Bronchial epithelial cell (primary cell): Measurements from ENCODE around the gene TXNRD1. TPM values are rescaled to one million over a fixed set of nuclear protein-coding genes. Genes with fewer than 3 reads are reported as not detected.

ENCODE experiments used
- DNase-seq: peaks from one replicate; pipeline ENCODE4 v3.0.0-alpha.2; 2010; ENCODE audit warnings: low read depth
- FAIRE-seq: peaks from 2 replicates; lab custom pipeline; 2011; peaks lifted over from hg19 to GRCh38; lab: Jason Lieb, UNC
- H3K27me3 ChIP-seq: 2 replicates; pipeline ENCODE4 v1.5.1; 2011; ENCODE audit warnings: low read length; ENCODE audit not compliant: control insufficient read depth, insufficient read depth
- H3K36me3 ChIP-seq: 2 replicates; pipeline ENCODE4 v1.5.1; 2011; ENCODE audit warnings: low read length; ENCODE audit not compliant: control insufficient read depth, insufficient read depth
- H3K4me3 ChIP-seq: 2 replicates; pipeline ENCODE4 v1.5.1; 2011; ENCODE audit warnings: mild to moderate bottlenecking, low read depth, low read length, control low read depth
- CTCF ChIP-seq: IDR thresholded peaks from 2 replicates; pipeline ENCODE4 v1.5.1; 2011; ENCODE audit warnings: mild to moderate bottlenecking, moderate library complexity, low read length, control low read depth, inconsistent platforms; ENCODE audit not compliant: insufficient read depth, severe bottlenecking
- total RNA-seq: library from RNA; depleted of rRNA; stranded (reverse); fragments of >200 nt; gene quantifications from 2 replicates; pipeline ENCODE4 v1.2.1, GENCODE V29; 2014

Gene TXNRD1
- total RNA-seq, 1 donor from 2014 or later, result 88.2 TPM

- Histone ChIP-seq H3K4me3 (no peak overlapping the region), H3K36me3 (no peaks in the 10 kb centered on the region), H3K27me3 (no peaks in the 10 kb centered on the region)
- TF ChIP-seq CTCF, result peak; percentile 82
- FAIRE-seq (no peak), DNase-seq (peak; percentile 49)
These were observed 142.9 kb downstream of the TXNRD1 start for GRCh38 chr12:104358353-104359003.

- FAIRE-seq (no peak), DNase-seq (no peak)
- H3K36me3 ChIP-seq, result no peaks in the 10 kb centered on the region
- no peak for TF ChIP-seq CTCF
- no peak overlapping the region for H3K4me3 ChIP-seq
- no peaks in the 10 kb centered on the region for H3K27me3 ChIP-seq
These were observed 143.6 kb downstream of the TXNRD1 start for GRCh38 chr12:104359216-104359615.

GRCh38 chr12:104360157-104360556, 144.6 kb downstream of the TXNRD1 start:
- no peak for TF ChIP-seq CTCF
- Histone ChIP-seq H3K27me3 (no peaks in the 10 kb centered on the region), H3K36me3 (no peaks in the 10 kb centered on the region), H3K4me3 (no peak overlapping the region)
- FAIRE-seq, result no peak
- DNase-seq, result no peak

- FAIRE-seq, result no peak
- DNase-seq, result peak; percentile 46
- no peak for TF ChIP-seq CTCF
- no peak overlapping the region for H3K4me3 ChIP-seq
- no peaks in the 10 kb centered on the region for H3K36me3 ChIP-seq
- H3K27me3 ChIP-seq, result no peaks in the 10 kb centered on the region
These were observed 145.6 kb downstream of the TXNRD1 start for GRCh38 chr12:104360983-104361707.

- H3K36me3 ChIP-seq, result no peaks in the 10 kb centered on the region
- H3K27me3 ChIP-seq, result no peaks in the 10 kb centered on the region
- FAIRE-seq (no peak), DNase-seq (no peak)
- no peak for TF ChIP-seq CTCF
- no peak overlapping the region for H3K4me3 ChIP-seq
These were observed 150.4 kb downstream of the TXNRD1 start for GRCh38 chr12:104365921-104366410.

- Histone ChIP-seq H3K4me3 (no peak overlapping the region), H3K36me3 (no peaks in the 10 kb centered on the region), H3K27me3 (no peaks in the 10 kb centered on the region)
- DNase-seq, result no peak
- no peak for FAIRE-seq
- TF ChIP-seq CTCF, result no peak
These were observed 154.1 kb downstream of the TXNRD1 start for GRCh38 chr12:104369708-104370107.
